Eye (tissue), 1 donor: ENCODE measurements around the gene IER2.
A peak's percentile ranks its signal among the peaks of the same experiment; 100 is the strongest.

ENCODE experiments used
- DNase-seq: peaks from one replicate; pipeline ENCODE4 v3.0.0-alpha.2; 2015

IER2 gene

GRCh38 chr19:13150187-13150930 lies at the start of gene IER2, which contains the start of gene STX10:
Gene IER2 (plus strand): TSS chr19:13150411. CDS start chr19:13153187, 2,776 bp downstream.
Gene STX10 (minus strand): TSS chr19:13150375. CDS start chr19:13150173, 202 bp downstream.
- DNase-seq, result peak; percentile 96

DNA sequence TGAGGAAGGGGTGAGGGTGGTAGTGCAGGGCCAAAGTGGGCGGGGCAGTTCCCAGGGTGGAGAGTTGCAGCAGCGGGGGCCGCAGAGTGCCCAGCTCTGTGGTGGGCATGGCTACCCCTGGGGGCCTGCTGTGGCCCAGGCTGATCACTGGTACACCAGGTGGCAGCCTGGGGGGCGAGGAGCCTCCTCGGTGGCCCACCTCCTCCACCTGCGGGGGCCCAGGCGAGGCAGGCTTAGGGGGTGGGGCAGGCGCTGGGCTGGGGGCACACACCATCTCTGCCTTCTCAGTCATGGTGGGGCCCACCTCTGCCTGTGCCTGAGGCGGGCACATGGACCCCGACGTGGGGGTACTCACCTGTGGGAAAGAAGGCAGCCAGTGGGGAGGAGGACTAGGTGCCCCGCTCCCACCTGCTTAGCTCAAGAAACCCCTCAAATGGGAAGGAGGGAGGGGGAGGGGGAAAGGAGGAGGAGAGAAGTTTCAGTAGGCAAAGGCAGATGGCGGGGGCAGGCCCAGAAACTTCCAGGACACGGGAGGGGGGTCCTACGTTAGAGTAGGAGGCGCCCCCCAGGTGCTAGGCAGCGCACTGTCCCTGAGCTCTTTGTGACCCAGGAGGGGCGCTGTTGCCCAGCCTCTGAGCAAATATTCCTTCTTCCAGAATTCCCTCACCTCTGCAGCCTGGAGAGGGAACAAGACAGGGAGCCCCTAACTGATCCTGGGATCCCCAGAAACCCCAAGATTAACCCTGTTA lies 49.2 kb upstream of the IER2 start:
- DNase-seq, result no peak

DNA sequence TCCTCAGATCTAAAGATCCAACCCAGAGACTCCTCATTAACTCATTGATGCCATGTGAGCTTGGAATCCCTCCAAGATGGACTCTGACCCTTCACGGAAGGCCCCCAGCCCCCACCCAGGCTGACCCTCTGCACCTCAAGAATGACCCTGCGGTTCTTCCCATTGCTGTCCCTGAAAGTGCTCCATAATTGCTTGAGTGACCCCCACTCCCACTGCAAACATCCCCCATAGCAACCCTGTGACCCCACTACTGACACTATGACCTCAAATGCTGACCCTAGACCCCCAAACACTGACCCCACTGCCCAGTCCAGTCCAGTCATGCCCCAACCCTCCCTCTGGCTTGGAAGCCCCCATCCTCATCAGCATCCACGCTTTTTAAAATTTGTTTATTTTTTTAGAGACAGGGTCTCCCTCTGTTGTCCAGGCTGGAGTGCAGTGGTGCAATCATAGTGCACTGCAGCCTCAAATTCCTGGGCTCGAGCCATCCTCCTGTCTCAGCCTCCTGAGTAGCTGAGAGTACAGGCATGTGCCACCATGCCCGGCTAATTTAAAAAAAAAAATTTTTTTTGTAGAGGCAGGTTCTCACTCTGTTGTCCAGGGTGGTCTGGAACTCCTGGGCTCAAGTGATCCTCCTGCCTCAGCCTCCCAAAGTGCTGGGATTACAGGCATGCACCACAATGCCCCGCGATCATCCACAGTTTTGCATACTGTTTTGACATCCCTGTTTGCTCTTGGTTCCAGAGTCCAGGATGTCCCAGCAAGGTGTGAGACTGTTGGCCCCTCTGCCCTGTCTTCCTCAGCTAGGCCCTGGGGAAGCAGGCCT lies 48.4 kb upstream of the IER2 start:
- no peak for DNase-seq

DNA sequence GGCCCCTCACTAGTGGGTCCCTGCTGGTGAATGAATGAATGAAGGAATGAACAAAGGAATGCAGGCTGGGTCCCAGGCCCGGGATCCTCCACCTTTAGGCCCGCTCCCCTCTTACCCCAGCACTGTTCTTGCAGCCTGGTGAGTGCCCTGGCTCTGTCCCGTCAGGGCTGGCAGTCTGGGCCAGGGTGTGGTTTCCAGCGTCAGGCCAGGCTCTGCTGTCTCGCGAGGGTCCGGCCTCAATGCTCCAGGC lies 47.9 kb upstream of the IER2 start:
- DNase-seq, result no peak

- no peak for DNase-seq
Measured at GRCh38 chr19:13102666-13103580, 47.3 kb upstream of the IER2 start, which contains the start of gene LYL1. Gene LYL1 (minus strand): TSS chr19:13102858. CDS start chr19:13101171, 1,687 bp downstream.

DNA sequence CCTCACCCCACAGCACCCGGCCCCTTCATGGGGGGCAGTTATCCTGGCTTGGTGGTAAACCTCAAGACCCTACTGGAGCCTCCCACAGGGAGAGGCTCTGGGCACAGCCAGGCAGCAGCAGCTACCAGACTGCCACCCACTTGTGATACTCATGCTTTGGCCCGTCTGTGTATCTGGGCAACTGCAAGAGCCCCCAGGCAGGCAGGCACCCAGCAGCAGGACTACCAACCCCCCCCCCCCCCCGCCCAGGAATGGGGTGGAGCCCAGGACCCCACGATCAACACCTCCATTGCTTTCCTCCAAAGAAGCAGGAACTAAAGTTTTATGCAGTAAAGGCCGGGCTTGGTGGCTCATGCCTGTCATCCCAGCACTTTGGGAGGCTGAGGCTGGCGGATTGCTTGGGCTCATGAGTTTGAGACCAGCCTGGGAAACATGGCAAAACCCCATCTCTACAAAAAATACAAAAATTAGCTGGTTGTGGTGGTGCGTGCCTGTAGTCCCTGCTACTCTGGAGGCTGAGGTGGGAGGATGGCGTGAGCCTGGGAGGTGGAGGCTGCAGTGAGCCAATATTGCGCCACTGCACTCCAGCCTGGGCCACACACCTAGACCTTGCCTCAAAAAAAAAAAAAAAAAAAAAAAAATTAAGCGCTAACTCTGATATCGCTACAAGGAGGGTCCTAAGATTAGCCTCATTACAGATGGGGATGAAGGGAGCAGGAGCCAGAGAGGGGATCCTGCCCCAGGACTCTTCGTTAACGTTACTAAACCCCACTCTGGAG lies 46.4 kb upstream of the IER2 start:
- DNase-seq, result no peak

DNA sequence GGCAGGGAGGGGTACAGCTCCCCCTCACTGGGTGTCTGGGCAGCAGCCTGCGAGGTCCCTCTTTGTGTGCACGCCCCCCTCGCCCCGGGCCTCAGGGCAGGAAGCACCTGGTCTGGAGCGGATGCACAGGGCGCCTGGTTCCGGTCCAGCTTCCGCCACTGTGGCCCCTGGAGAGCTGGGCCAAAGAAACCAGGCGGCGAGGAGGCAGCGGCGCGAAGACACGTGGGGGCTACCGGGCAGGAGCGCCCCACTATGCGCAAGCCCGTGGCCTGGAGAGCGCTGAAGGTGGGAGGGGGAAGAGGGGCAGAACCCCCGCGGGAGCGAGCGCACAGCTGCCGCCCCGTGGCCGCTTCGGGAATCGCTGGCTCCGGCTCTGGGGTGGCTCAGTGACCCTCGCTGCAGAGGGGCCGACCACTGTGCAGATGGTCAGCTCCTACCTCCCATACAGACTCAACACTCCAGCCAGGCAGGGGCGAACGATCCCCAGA lies 45.8 kb upstream of the IER2 start:
- DNase-seq, result no peak

DNA sequence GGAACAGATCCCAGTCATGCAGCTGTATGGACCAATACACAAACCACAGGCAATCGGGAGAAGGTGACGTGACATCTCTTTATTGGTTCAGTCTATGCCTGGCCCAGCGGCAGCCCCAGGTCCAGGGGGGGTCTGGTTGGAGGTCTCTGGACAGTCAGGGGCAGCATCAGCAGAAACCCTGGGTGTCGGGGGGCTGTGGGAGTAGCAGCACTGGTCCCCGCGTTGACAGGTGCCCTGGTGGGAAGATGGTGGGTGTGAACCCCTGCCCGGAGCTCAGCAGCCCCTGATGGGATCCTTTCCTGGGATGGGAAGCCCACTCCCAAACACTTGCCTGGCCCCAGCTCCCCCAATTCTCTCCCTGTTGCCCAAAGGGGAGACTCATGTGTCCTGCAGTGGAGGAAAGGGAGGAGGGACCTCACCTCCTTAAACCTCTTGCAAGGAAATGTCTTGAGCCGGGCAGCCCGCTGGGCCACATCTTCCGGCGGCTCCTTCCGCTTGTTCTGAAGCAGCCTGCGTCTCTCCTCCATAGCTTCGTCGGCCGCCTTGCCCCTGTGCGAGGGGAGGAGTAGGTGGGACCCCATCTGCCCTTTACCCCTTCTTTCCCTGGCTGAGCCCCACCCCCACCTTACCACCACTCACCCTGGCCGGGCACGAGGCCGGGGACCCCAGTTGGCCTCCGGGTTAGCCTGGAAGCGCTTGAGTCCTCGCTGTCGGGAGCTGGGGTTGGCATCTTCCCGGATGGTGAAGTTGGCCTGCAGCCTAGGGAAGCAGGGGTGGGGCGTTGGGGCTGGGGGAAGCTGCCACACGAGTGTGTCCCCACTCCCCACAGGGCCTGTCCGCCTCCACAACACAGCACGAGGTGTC lies 45.1 kb upstream of the IER2 start:
- no peak for DNase-seq

- DNase-seq, result no peak
Measured at GRCh38 chr19:13109361-13110098, 40.7 kb upstream of the IER2 start.

- DNase-seq, result no peak
Measured at GRCh38 chr19:13110099-13110610, 40.1 kb upstream of the IER2 start.

- DNase-seq, result no peak
Measured at GRCh38 chr19:13112555-13112954, 37.7 kb upstream of the IER2 start.

DNA sequence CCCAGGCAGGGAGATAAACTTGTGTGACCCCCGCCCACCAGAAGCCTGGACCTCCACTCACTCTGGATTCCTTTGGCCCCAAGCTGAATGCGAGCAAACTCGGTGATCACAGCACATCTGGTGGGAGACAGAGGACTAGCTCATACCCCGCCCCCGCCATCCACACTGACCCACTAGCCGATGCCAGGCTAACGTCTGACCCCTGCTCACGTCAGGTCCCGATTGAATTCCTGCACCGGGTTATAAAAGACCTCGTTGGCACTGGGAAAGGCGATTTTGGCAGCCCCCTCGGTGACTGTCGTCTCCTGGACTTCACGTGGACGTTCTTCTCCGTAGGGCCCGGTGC lies 34.3 kb upstream of the IER2 start:
- DNase-seq, result no peak

GRCh38 chr19:13116282-13117175 lies 33.7 kb upstream of the IER2 start, which contains the start of gene TRMT1:
Gene TRMT1 (minus strand): TSS chr19:13116740. CDS start chr19:13116399, 341 bp downstream.
- peak; percentile 98 for DNase-seq

- no peak for DNase-seq
Measured at GRCh38 chr19:13117176-13117771, 32.9 kb upstream of the IER2 start.

DNA sequence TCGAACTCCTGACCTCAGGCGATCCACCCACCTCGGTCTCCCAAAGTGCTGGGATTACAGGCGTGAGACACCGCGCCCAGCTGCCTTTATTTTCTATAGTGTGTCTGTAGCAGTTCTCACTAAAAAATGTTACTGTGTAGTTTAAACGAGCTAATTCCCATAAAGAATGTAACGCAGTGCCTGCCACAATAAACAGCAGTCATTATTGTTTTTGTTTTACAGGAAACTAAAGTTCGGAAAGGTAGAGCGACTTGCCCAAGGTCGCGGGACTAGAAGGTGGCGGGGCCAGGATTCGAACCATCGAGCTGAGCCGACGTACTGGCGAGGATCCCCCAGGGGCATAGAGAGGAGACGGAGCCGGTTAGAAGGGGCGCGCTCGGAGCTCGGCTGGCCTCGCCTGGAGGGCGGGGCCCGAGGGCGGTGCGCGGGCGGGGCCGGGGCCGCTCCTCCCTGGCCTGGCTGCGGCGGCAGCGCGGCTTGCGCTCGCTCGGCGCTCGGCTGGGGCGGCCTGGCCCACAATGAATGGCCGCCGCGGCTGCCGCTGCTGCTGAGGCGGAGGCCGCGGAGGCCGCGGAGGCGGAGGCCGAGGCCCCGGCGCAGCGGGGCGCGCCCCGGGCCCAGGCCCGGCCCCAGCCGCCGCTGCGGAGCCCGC lies 32.3 kb upstream of the IER2 start, which contains the start of gene NACC1:
NACC1 (plus strand) TSS at position 493 of the 652 bp plus-strand sequence. CDS start 16,944 bp downstream, outside the sequence.
- DNase-seq, result peak; percentile 96

GRCh38 chr19:13118424-13119193 lies 31.6 kb upstream of the IER2 start:
- DNase-seq, result peak; percentile 30
